HEK293 (cell line): ENCODE measurements around the gene RGS14.

Source experiments
- CTCF ChIA-PET: fragments of 350-600 bp; formaldehyde crosslinking; extraction: SDS; loops from one replicate; lab custom pipeline; 2021; ENCODE audit warnings: antibody characterized with exemption; lab: Yijun Ruan, JAX
- POLR2A ChIA-PET: fragments of 300-600 bp; formaldehyde crosslinking; extraction: SDS; loops from one replicate; lab custom pipeline; 2020; ENCODE audit warnings: antibody characterized with exemption, inconsistent platforms; lab: Yijun Ruan, JAX
- H3K27ac ChIP-seq: fragments of 200-500 bp; sonication (Bioruptor generic); 2 replicates; pipeline ENCODE4 v1.5.1; 2014; ENCODE audit warnings: low read depth, low read length, control low read depth, inconsistent platforms; ENCODE audit errors: extremely low read depth
- H3K36me3 ChIP-seq, 2 experiments: fragments of 200-500 bp in 1 of 2; sonication (Bioruptor generic) in 1 of 2; 1 replicate in 1 of 2; 2 replicates in 1 of 2; pipeline ENCODE4 v1.5.1; 2014 to 2017; ENCODE audit warnings: inconsistent platforms in 2 of 2, low read length in 2 of 2; ENCODE audit not compliant: control insufficient read depth in 2 of 2, insufficient read depth in 1 of 2
- H3K4me1 ChIP-seq: fragments of 200-500 bp; sonication (Bioruptor generic); 2 replicates; pipeline ENCODE4 v1.5.1; 2014; ENCODE audit warnings: mild to moderate bottlenecking, low read length, inconsistent platforms; ENCODE audit not compliant: control insufficient read depth, insufficient read depth
- H3K4me3 ChIP-seq: 2 replicates; pipeline ENCODE4 v1.5.1; 2011; ENCODE audit warnings: low read depth, mild to moderate bottlenecking, control low read depth, low read length, moderate library complexity
- H3K9me3 ChIP-seq: fragments of 200-500 bp; sonication (Bioruptor generic); 2 replicates; pipeline ENCODE4 v1.5.1; 2014; ENCODE audit warnings: low read depth, low read length, inconsistent platforms; ENCODE audit not compliant: control insufficient read depth, insufficient read depth
- EGR2 ChIP-seq: fragments of 450-650 bp; formaldehyde crosslinking; IDR thresholded peaks from 2 replicates; pipeline ENCODE4 v1.5.1; 2016; ENCODE audit warnings: low read depth, missing biosample characterization, missing genetic modification characterization
- GFI1B ChIP-seq: fragments of 450-650 bp; formaldehyde crosslinking; IDR thresholded peaks from 2 replicates; pipeline ENCODE4 v1.5.1; 2016; ENCODE audit warnings: missing biosample characterization, missing genetic modification characterization
- GLIS1 ChIP-seq: fragments of 450-650 bp; formaldehyde crosslinking; IDR thresholded peaks from 2 replicates; pipeline ENCODE4 v1.5.1; 2016; ENCODE audit warnings: missing biosample characterization, missing genetic modification characterization
- RBAK ChIP-seq: fragments of 450-650 bp; formaldehyde crosslinking; IDR thresholded peaks from 2 replicates; pipeline ENCODE4 v1.5.1; 2016; ENCODE audit warnings: missing biosample characterization, missing genetic modification characterization
- YY1 ChIP-seq: fragments of 450-650 bp; formaldehyde crosslinking; IDR thresholded peaks from 2 replicates; pipeline ENCODE4 v1.5.1; 2018; ENCODE audit warnings: missing biosample characterization, missing genetic modification characterization
- ZBTB48 ChIP-seq: fragments of 450-650 bp; formaldehyde crosslinking; IDR thresholded peaks from 2 replicates; pipeline ENCODE4 v1.5.1; 2016; ENCODE audit warnings: missing biosample characterization, missing genetic modification characterization
- ZNF335 ChIP-seq: fragments of 450-650 bp; formaldehyde crosslinking; conservative IDR thresholded peaks from 2 replicates; pipeline ENCODE4 v1.5.1; 2016; ENCODE audit warnings: missing biosample characterization, missing genetic modification characterization
- ZNF426 ChIP-seq: fragments of 450-650 bp; formaldehyde crosslinking; IDR thresholded peaks from 2 replicates; pipeline ENCODE4 v1.5.1; 2017; ENCODE audit warnings: missing biosample characterization, missing genetic modification characterization, mild to moderate bottlenecking, inconsistent platforms, moderate library complexity
- ZNF518A ChIP-seq: fragments of 450-650 bp; formaldehyde crosslinking; conservative IDR thresholded peaks from 2 replicates; pipeline ENCODE4 v1.5.1; 2016; ENCODE audit warnings: low read depth, missing biosample characterization, missing genetic modification characterization
- ZNF544 ChIP-seq: fragments of 450-650 bp; formaldehyde crosslinking; IDR thresholded peaks from 2 replicates; pipeline ENCODE4 v1.5.0; 2017; ENCODE audit warnings: missing biosample characterization, missing genetic modification characterization
- ZNF629 ChIP-seq: fragments of 450-650 bp; formaldehyde crosslinking; IDR thresholded peaks from 2 replicates; pipeline ENCODE4 v1.5.1; 2017; ENCODE audit warnings: missing biosample characterization, missing genetic modification characterization
- ZNF692 ChIP-seq: fragments of 450-650 bp; formaldehyde crosslinking; IDR thresholded peaks from 2 replicates; pipeline ENCODE4 v1.5.1; 2016; ENCODE audit warnings: missing biosample characterization, missing genetic modification characterization
- ZNF776 ChIP-seq: fragments of 450-650 bp; formaldehyde crosslinking; IDR thresholded peaks from 2 replicates; pipeline ENCODE4 v1.5.0; 2017; ENCODE audit warnings: missing biosample characterization, missing genetic modification characterization, borderline replicate concordance
- ZSCAN16 ChIP-seq: fragments of 450-650 bp; formaldehyde crosslinking; IDR thresholded peaks from 2 replicates; pipeline ENCODE4 v1.5.1; 2016; ENCODE audit warnings: missing biosample characterization, missing genetic modification characterization
- ZXDB ChIP-seq: fragments of 450-650 bp; formaldehyde crosslinking; IDR thresholded peaks from 2 replicates; pipeline ENCODE4 v1.5.1; 2016; ENCODE audit warnings: missing biosample characterization, missing genetic modification characterization
- TF ChIP-seq, protein P1 (sequence below): IDR thresholded peaks from 2 replicates; pipeline ENCODE4 v1.6.1; 2011; ENCODE audit warnings: mild to moderate bottlenecking, low read depth, low read length, borderline replicate concordance
- TF ChIP-seq, protein P2 (sequence below): fragments of 450-650 bp; formaldehyde crosslinking; IDR thresholded peaks from 2 replicates; pipeline ENCODE4 v1.5.1; 2016; ENCODE audit warnings: missing biosample characterization, missing genetic modification characterization, low read depth

Gene RGS14

GRCh38 chr5:177357459-177358351, at the start of gene RGS14 (continued):
- TF ChIP-seq, protein P1, sequence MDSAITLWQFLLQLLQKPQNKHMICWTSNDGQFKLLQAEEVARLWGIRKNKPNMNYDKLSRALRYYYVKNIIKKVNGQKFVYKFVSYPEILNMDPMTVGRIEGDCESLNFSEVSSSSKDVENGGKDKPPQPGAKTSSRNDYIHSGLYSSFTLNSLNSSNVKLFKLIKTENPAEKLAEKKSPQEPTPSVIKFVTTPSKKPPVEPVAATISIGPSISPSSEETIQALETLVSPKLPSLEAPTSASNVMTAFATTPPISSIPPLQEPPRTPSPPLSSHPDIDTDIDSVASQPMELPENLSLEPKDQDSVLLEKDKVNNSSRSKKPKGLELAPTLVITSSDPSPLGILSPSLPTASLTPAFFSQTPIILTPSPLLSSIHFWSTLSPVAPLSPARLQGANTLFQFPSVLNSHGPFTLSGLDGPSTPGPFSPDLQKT, result no peak
- TF ChIP-seq RBAK (tag by site-specific recombination) (no peak), ZNF692 (tag by site-specific recombination) (no peak), ZNF426 (tag by site-specific recombination) (no peak), ZNF335 (tag by site-specific recombination) (0 out of 2 replicates have a peak, but pooled peaks have one; percentile 14)

DNA sequence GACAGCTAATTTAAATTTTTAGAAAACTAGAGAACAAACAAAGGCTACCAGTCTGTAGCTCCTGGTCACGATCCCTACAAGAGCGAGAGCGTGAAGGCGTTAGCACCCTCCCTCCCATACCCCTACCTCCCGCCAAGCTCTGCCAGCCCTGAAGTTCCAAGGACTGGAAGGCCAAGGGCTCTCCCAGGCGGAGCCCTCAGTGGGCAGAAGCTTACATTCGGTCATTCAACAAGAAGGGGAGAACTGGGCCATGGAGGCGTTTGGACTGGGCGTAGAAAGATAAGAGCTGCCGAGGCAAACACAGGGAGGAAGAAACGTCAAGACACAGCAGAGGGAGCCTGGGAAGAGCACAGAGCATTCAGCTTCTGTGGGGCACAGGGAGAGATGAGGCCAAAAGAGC, 49.0 kb upstream of the RGS14 start:
- TF ChIP-seq EGR2 (tag by site-specific recombination), result peak; percentile 75
- TF ChIP-seq GFI1B (tag by site-specific recombination), result no peak
- TF ChIP-seq, all 188 proteins: peak for 1
- Histone ChIP-seq H3K9me3 (no peaks in the 10 kb centered on the region), H3K27ac (no peak overlapping the region), H3K4me1 (peaks cover 11% of the 10 kb centered on the region), H3K36me3 (peaks cover 4 to 51% of the 10 kb centered on the region in 2 experiments; a peak in 2 of 3 replicates), H3K4me3 (no peak overlapping the region)
- POLR2A ChIA-PET, result interaction anchor here (1.1 to 1.4 kb wide), 6 partner anchors 8 to 187 kb away, joined by 3 to 5 read pairs (median 4); no protein-coding TSS in a partner anchor
- CTCF ChIA-PET, result interaction anchor here (0.6 to 3.3 kb wide), 16 partner anchors 19 to 211 kb away, joined by 3 to 15 read pairs (median 4); partner anchors contain the start of gene DDX41

DNA sequence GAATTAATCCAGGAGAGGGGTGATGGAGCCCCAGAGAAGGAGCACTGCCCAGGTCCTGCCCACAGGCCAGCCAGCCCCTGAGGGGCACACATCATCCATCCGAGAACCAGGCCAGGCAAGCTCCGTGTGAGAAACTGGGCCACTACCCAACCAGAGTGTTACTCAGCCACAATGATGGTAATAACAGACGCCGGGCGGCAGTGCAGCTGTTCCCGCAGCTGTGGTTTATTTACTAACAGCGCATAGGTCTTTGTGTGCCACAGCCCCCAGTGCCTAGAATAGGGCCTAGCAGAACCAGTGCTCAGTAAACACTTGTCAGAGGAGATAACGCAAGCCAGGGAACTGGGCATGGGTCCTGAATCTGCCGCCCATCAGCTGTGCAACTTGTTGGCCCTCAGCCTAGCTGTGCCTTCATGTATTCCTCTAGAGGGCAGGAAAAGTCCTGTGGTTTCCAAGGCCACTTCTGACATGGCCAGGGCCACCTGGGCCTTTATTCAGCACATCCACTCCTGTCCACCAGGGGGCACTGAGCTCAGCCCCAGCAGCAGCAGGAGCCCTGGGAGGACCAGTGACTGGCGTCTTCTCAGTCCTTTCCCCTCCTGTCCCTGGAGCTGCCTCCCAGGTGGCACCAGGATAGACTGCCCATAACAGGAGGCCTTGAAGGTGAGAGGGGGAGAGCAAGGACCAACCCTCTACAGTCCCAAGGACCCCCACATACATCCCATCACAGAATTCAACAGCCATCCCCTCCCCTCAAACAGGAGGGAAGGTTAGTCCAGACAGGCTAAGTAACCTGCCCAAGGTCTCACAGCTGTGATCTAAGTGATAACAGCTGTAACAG, 48.2 kb upstream of the RGS14 start:
- ChIA-PET POLR2A (interaction anchor here (1.0 to 1.5 kb wide), 12 partner anchors 9 to 188 kb away, joined by 3 to 6 read pairs (median 4); partner anchors contain the start of genes GRK6, LMAN2 and PDLIM7), CTCF (interaction anchor here (0.6 to 3.3 kb wide), 47 partner anchors 9 to 679 kb away, joined by 3 to 23 read pairs (median 4); partner anchors contain the start of genes DDX41, EIF4E1B, LMAN2 and PDLIM7)
- no peaks in the 10 kb centered on the region for H3K9me3 ChIP-seq
- peaks cover 4 to 50% of the 10 kb centered on the region in 2 experiments; a peak in 2 of 3 replicates for H3K36me3 ChIP-seq
- peaks cover 11% of the 10 kb centered on the region for H3K4me1 ChIP-seq
- no peak overlapping the region for H3K27ac ChIP-seq
- H3K4me3 ChIP-seq, result no peak overlapping the region
- no peak for TF ChIP-seq ZNF776 (tag by site-specific recombination)
- TF ChIP-seq ZXDB, result peak; percentile 29; the same call in 1 of the 2 replicates
- TF ChIP-seq YY1 (tag by site-specific recombination), result no peak
- peak; percentile 78 for TF ChIP-seq ZBTB48 (tag by site-specific recombination)
- peak; percentile 62; the same call in 1 of the 2 replicates for TF ChIP-seq ZSCAN16 (tag by site-specific recombination)
- TF ChIP-seq ZNF544 (tag by site-specific recombination), result no peak
- TF ChIP-seq, protein P2, sequence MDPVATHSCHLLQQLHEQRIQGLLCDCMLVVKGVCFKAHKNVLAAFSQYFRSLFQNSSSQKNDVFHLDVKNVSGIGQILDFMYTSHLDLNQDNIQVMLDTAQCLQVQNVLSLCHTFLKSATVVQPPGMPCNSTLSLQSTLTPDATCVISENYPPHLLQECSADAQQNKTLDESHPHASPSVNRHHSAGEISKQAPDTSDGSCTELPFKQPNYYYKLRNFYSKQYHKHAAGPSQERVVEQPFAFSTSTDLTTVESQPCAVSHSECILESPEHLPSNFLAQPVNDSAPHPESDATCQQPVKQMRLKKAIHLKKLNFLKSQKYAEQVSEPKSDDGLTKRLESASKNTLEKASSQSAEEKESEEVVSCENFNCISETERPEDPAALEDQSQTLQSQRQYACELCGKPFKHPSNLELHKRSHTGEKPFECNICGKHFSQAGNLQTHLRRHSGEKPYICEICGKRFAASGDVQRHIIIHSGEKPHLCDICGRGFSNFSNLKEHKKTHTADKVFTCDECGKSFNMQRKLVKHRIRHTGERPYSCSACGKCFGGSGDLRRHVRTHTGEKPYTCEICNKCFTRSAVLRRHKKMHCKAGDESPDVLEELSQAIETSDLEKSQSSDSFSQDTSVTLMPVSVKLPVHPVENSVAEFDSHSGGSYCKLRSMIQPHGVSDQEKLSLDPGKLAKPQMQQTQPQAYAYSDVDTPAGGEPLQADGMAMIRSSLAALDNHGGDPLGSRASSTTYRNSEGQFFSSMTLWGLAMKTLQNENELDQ, result no peak
- peak; percentile 74 for TF ChIP-seq GLIS1
- TF ChIP-seq ZNF518A (tag by site-specific recombination), result no peak
- no peak for TF ChIP-seq ZNF629
